ENCODE measurements around the gene OR6C3.
"Not testable (repeated sequence)": the region's sequence is repeated elsewhere in the genome, so short reads cannot be mapped to it uniquely, and the experiment has no call there.

The OR6C3 gene

GRCh38 chr12:55330446-55330845 lies at the start of gene OR6C3:
Gene OR6C3 (plus strand): TSS chr12:55330746. CDS start chr12:55331701, 955 bp downstream.
- Histone ChIP-seq H3K9ac (ENCODE audit: low read depth, low read length) (no peak within 1 kb of the TSS), H3K4me3 (ENCODE audit: low read length) (no peak within 1 kb of the TSS), H3K4me1 (ENCODE audit: insufficient read depth, low read length) (peaks cover 11% of the 10 kb centered on the region; the same call in 1 of the 2 replicates), H3K27ac (ENCODE audit: low read length) (no peak within 1 kb of the TSS), H3K9me3 (ENCODE audit: insufficient read depth, low read depth, low read length) (no peaks in the 10 kb centered on the region), H3K27me3 (ENCODE audit: insufficient read depth, low read length) (no peaks in the 10 kb centered on the region), H3K36me3 (ENCODE audit: insufficient read depth, low read depth, low read length) (no peaks in the 10 kb centered on the region)

GRCh38 chr12:55280991-55281390 lies 49.6 kb upstream of the OR6C3 start:
- Histone ChIP-seq H3K36me3 (ENCODE audit: insufficient read depth, low read depth, low read length) (no peaks in the 10 kb centered on the region), H3K4me1 (ENCODE audit: insufficient read depth, low read length) (no peaks in the 10 kb centered on the region), H3K9ac (ENCODE audit: low read depth, low read length) (no peak overlapping the region), H3K9me3 (ENCODE audit: insufficient read depth, low read depth, low read length) (no peaks in the 10 kb centered on the region), H3K27ac (ENCODE audit: low read length) (no peak overlapping the region), H3K27me3 (ENCODE audit: insufficient read depth, low read length) (no peaks in the 10 kb centered on the region), H3K4me3 (ENCODE audit: low read length) (no peak overlapping the region)

GRCh38 chr12:55289999-55290398 lies 40.5 kb upstream of the OR6C3 start:
- Histone ChIP-seq H3K4me1 (ENCODE audit: insufficient read depth, low read length) (no peaks in the 10 kb centered on the region), H3K4me3 (ENCODE audit: low read length) (no peak overlapping the region), H3K36me3 (ENCODE audit: insufficient read depth, low read depth, low read length) (no peaks in the 10 kb centered on the region), H3K27me3 (ENCODE audit: insufficient read depth, low read length) (no peaks in the 10 kb centered on the region), H3K27ac (ENCODE audit: low read length) (no peak overlapping the region), H3K9me3 (ENCODE audit: insufficient read depth, low read depth, low read length) (no peaks in the 10 kb centered on the region; the same call in 1 of the 2 replicates), H3K9ac (ENCODE audit: low read depth, low read length) (no peak overlapping the region)

GRCh38 chr12:55296469-55296868 lies 34.1 kb upstream of the OR6C3 start, which contains the start of gene OR6C6:
Gene OR6C6 (minus strand): TSS chr12:55296569. CDS start chr12:55295232, 1,337 bp downstream.
- Histone ChIP-seq H3K36me3 (ENCODE audit: insufficient read depth, low read depth, low read length) (no peaks in the 10 kb centered on the region), H3K9me3 (ENCODE audit: insufficient read depth, low read depth, low read length) (no peaks in the 10 kb centered on the region), H3K4me1 (ENCODE audit: insufficient read depth, low read length) (no peaks in the 10 kb centered on the region), H3K27ac (ENCODE audit: low read length) (no peak within 1 kb of the TSS), H3K4me3 (ENCODE audit: low read length) (no peak within 1 kb of the TSS), H3K27me3 (ENCODE audit: insufficient read depth, low read length) (no peaks in the 10 kb centered on the region), H3K9ac (ENCODE audit: low read depth, low read length) (no peak within 1 kb of the TSS)

GRCh38 chr12:55314043-55314442 lies 16.5 kb upstream of the OR6C3 start, which contains the start of gene OR6C1:
Gene OR6C1 (plus strand): TSS chr12:55314343. CDS start chr12:55320600, 6,257 bp downstream.
- H3K27me3 ChIP-seq (ENCODE audit: insufficient read depth, low read length), result no peaks in the 10 kb centered on the region
- no peaks in the 10 kb centered on the region for H3K4me1 ChIP-seq (ENCODE audit: insufficient read depth, low read length)
- H3K9me3 ChIP-seq (ENCODE audit: insufficient read depth, low read depth, low read length), result no peaks in the 10 kb centered on the region
- H3K4me3 ChIP-seq (ENCODE audit: low read length), result no peak within 1 kb of the TSS
- H3K36me3 ChIP-seq (ENCODE audit: insufficient read depth, low read depth, low read length), result no peaks in the 10 kb centered on the region
- H3K27ac ChIP-seq (ENCODE audit: low read length), result no peak within 1 kb of the TSS
- H3K9ac ChIP-seq (ENCODE audit: low read depth, low read length), result no peak within 1 kb of the TSS

GRCh38 chr12:55320201-55320600 lies 10.3 kb upstream of the OR6C3 start:
- Histone ChIP-seq H3K27ac (ENCODE audit: low read length) (no peak overlapping the region), H3K36me3 (ENCODE audit: insufficient read depth, low read depth, low read length) (no peaks in the 10 kb centered on the region), H3K9ac (ENCODE audit: low read depth, low read length) (no peak overlapping the region), H3K9me3 (ENCODE audit: insufficient read depth, low read depth, low read length) (no peaks in the 10 kb centered on the region), H3K27me3 (ENCODE audit: insufficient read depth, low read length) (no peaks in the 10 kb centered on the region), H3K4me3 (ENCODE audit: low read length) (no peak overlapping the region), H3K4me1 (ENCODE audit: insufficient read depth, low read length) (no peaks in the 10 kb centered on the region)

DNA sequence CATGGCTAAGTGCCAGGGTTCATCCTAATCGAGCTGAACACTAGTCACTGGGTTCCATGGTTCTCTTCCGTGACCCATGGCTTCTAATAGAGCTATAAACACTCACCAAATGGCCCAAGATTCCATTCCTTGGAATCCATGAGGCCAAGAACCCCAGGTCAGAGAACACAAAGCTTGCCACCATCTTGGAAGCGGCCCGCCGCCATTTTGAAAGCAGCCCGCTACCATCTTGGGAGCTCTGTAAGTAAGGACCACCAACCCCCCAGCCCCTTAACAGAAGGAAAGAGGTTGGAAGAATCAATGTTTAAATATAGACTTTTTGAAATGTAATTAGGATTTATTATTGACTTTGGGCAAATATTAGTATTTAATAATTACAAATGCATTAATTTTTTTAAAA lies 4.7 kb upstream of the OR6C3 start:
- H3K27me3 ChIP-seq (ENCODE audit: insufficient read depth, low read length); H3K4me3 ChIP-seq (ENCODE audit: low read length); H3K27ac ChIP-seq (ENCODE audit: low read length); H3K9me3 ChIP-seq (ENCODE audit: insufficient read depth, low read depth, low read length); H3K4me1 ChIP-seq (ENCODE audit: insufficient read depth, low read length); H3K36me3 ChIP-seq (ENCODE audit: insufficient read depth, low read depth, low read length); H3K9ac ChIP-seq (ENCODE audit: low read depth, low read length): not testable (repeated sequence)

DNA sequence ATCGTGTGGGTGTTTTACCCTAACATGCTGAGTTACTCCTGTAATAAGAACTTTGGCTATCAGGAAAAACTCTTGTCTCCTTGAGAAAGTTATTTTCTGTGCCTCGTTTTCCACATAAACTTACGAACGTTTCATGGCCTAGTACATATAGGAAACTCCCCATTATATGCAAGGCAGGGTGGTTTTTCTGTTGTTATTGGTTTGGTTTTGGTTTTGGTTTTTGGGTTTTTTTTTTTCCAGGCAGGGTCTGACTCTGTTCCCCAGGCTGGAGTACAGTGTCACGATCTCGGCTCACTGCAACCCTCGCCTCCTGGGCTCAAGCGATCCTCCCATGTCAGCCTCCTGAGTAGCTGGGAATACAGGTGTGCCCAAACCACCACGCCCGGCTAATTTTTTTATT lies 5.5 kb downstream of the OR6C3 start:
- Histone ChIP-seq H3K27ac (ENCODE audit: low read length) (no peak overlapping the region), H3K27me3 (ENCODE audit: insufficient read depth, low read length) (no peaks in the 10 kb centered on the region), H3K4me3 (ENCODE audit: low read length) (no peak overlapping the region), H3K9ac (ENCODE audit: low read depth, low read length) (no peak overlapping the region), H3K36me3 (ENCODE audit: insufficient read depth, low read depth, low read length) (no peaks in the 10 kb centered on the region), H3K9me3 (ENCODE audit: insufficient read depth, low read depth, low read length) (no peaks in the 10 kb centered on the region), H3K4me1 (ENCODE audit: insufficient read depth, low read length) (peaks cover 11% of the 10 kb centered on the region; the same call in 1 of the 2 replicates)

DNA sequence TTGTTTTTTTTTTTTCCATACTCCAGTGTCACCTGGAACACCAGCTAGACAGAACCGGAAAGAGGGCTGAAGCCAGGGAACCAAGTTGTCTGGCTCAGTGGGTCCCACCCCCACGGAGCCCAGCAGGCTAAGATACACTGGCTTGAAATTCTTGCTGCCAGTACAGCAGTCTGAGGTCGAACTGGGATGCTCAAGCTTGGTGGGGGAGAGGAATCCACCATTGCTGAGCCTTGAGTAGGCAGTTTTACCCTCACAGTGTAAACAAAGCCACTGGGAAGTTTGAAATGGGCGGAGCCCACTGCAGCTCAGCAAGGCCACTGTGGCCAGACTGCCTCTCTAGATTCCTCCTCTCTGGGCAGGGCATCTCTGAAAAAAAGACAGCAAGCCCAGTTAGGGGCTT lies 24.8 kb downstream of the OR6C3 start:
- not testable (repeated sequence) for H3K4me1 ChIP-seq (ENCODE audit: insufficient read depth, low read length); H3K27ac ChIP-seq (ENCODE audit: low read length); H3K9me3 ChIP-seq (ENCODE audit: insufficient read depth, low read depth, low read length); H3K36me3 ChIP-seq (ENCODE audit: insufficient read depth, low read depth, low read length); H3K4me3 ChIP-seq (ENCODE audit: low read length); H3K27me3 ChIP-seq (ENCODE audit: insufficient read depth, low read length); H3K9ac ChIP-seq (ENCODE audit: low read depth, low read length)

DNA sequence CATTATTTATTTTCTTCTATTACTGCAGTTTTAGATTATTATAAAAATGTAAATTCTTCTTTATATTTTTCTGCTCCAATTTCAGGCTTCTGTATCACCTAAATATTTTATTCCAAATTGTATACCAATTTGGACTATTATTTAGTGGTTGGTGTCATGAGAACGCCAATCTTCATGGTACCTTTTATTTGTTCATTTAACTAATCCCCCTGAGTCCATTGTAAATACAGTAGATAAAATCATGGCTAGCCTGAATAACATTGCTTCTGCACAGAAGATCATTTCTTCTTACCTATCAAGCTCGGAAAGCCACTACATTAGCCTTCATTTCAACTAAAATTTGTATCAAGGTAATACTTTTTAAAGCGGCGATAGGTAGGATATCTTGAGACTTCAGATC lies 32.1 kb downstream of the OR6C3 start, which contains the start of gene OR6C75:
Gene OR6C75, plus strand, starts transcription at position 301 of the 400 bp plus-strand sequence. CDS start 2,136 bp downstream, outside the sequence.
- Histone ChIP-seq H3K9ac (ENCODE audit: low read depth, low read length) (no peak within 1 kb of the TSS), H3K27me3 (ENCODE audit: insufficient read depth, low read length) (no peaks in the 10 kb centered on the region), H3K36me3 (ENCODE audit: insufficient read depth, low read depth, low read length) (no peaks in the 10 kb centered on the region), H3K9me3 (ENCODE audit: insufficient read depth, low read depth, low read length) (no peaks in the 10 kb centered on the region), H3K4me1 (ENCODE audit: insufficient read depth, low read length) (no peaks in the 10 kb centered on the region), H3K4me3 (ENCODE audit: low read length) (no peak within 1 kb of the TSS), H3K27ac (ENCODE audit: low read length) (no peak within 1 kb of the TSS)

DNA sequence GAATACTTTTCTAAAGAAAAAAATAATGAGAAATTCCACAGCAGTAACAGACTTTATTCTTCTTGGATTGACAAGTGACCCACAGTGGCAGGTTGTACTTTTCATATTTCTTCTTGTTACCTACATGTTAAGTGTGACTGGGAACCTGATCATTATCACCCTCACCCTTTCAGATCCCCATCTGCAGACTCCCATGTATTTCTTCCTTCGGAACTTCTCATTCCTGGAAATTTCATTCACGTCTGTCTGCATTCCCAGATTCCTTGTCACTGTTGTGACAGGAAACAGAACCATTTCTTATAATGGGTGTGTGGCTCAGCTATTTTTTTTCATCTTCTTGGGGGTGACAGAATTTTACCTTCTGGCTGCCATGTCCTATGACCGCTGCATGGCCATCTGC lies 34.5 kb downstream of the OR6C3 start:
- Histone ChIP-seq H3K4me1 (ENCODE audit: insufficient read depth, low read length) (no peaks in the 10 kb centered on the region), H3K4me3 (ENCODE audit: low read length) (no peak overlapping the region), H3K27me3 (ENCODE audit: insufficient read depth, low read length) (no peaks in the 10 kb centered on the region), H3K9ac (ENCODE audit: low read depth, low read length) (no peak overlapping the region), H3K36me3 (ENCODE audit: insufficient read depth, low read depth, low read length) (no peaks in the 10 kb centered on the region), H3K27ac (ENCODE audit: low read length) (no peak overlapping the region), H3K9me3 (ENCODE audit: insufficient read depth, low read depth, low read length) (no peaks in the 10 kb centered on the region)

DNA sequence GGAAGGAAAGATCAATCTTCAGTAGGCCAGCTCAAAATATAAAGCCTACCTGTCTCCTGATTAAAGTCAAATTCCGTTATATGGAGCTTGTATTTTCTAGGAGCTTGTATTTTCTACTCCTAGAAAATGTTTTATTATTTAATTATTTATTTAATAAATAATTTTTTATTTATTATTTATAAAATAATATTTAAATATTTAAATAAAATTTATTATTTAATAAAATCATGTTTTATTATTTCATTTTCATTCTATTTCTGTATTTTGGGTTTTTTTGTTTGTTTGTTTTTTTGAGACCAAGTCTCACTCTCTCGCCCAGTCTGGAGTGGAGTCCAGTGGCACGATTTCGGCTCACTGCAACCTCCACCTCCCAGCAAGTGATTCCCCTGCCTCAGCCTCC lies 42.0 kb downstream of the OR6C3 start:
- Histone ChIP-seq H3K27ac (ENCODE audit: low read length) (no peak overlapping the region), H3K9me3 (ENCODE audit: insufficient read depth, low read depth, low read length) (no peaks in the 10 kb centered on the region), H3K27me3 (ENCODE audit: insufficient read depth, low read length) (no peaks in the 10 kb centered on the region), H3K36me3 (ENCODE audit: insufficient read depth, low read depth, low read length) (no peaks in the 10 kb centered on the region), H3K9ac (ENCODE audit: low read depth, low read length) (no peak overlapping the region), H3K4me3 (ENCODE audit: low read length) (no peak overlapping the region), H3K4me1 (ENCODE audit: insufficient read depth, low read length) (no peaks in the 10 kb centered on the region)
